Measurements from ENCODE around the gene SHROOM2.

SHROOM2 gene

DNA sequence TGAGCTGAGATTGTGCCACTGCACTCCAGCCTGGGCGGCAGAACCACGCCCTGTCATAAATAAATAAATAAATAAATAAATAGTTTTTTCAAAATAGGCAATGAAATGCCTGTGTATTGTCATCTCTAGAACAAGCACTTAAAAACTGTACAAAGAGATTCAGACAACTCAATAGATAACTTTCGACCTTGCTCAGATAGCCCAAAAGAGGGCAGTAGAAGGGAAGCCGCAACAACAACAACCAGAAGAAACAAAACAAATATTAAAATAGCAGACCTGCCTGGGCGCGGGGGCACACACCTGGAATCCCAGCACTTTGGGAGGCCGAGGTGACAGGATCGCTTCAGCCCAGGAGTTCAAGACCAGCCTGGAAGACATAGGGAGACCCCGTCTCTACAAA is 171.5 kb downstream of the SHROOM2 start:
- no peak for DNase-seq

DNA sequence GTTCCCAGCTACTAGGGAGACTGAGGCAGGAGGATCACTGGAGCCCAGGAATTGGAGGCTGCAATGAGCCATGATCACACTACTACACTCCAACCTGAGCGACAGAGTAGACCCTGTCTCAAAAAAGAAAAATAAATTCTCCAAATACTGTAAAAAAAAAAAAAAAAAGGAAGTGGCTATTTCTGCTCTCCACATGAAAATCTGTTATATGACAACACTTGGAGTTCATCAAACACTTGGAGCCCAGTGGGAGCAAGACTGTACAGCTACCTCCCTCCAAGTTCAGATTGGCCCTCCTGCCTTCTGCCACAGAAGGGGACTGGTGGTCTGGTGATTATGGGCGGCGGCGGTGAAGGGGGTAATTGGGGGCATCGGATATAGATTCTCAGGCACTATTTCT is 172.0 kb downstream of the SHROOM2 start:
- no peak for DNase-seq

DNA sequence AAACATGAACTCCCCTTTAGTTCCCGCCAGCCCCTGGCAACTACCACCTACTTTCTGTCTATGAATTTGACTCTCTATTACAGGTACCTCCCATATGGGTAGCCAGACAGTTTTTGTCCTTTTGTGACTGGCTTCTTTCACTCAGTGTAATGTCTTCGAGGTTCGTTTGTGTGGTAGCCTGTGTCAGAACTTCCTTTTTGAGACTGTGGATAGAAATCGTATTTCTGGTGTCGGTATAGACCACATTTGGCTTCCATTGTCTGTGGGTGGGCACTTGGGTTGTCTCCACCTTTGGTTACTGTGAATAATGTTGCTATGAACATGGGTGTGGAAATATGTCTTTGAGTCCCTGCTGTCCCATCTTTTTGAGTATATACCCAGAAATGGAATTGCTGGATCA is 175.5 kb downstream of the SHROOM2 start:
- DNase-seq, result no peak

DNA sequence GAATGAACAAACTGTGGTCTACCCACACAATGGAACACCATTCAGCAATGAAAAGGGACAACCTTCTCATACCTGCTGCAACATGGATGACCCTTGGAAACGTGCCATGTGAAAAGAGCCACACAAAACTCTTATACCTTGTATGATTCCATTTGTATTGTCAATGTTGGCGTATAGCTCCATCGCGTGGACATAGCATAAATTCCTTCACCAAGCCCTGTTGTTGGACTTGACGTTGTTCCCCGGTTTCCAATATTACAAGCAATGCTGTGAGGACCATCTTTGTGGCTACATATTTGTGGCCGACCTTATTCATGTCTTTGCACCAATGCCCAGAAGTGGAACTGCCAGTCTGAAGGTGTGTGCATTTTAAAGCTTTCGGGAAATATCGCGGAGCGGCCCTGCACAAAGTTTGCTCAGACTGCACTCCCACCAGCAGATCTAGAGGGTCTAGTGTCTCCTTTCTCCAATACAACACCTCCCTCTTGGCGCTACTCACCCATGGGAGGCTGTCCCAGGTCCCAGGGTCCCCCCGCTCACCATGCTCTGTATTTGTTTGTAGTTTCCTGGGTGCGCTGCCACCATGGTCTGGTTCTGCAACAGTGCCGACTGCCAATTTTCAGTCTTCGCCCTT is 180.7 kb downstream of the SHROOM2 start, which contains the start of gene CLDN34:
TSS of gene CLDN34 (plus strand) at position 584 of the 634 bp plus-strand sequence. CDS start at position 584, 0 bp downstream.
- DNase-seq, result no peak

DNA sequence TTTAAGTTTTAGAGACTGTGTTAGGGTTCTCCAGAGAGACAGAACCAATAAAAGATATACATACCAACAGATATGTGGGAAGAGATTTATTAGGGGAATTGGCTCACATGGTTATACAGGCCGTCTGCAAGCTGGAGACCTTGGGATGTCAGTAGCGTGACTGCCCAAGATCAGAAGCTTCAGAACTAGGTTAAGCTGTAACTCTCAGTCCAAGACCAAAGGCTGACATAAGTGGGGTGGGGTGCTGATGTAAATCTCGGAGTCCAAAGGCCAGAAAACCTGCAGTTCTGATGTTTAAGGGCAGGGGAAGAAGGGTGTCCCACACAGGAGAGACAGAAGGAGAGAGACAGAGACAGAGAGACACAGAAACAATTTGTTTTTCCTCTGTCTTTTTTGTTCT is 191.4 kb downstream of the SHROOM2 start:
- no peak for DNase-seq

DNA sequence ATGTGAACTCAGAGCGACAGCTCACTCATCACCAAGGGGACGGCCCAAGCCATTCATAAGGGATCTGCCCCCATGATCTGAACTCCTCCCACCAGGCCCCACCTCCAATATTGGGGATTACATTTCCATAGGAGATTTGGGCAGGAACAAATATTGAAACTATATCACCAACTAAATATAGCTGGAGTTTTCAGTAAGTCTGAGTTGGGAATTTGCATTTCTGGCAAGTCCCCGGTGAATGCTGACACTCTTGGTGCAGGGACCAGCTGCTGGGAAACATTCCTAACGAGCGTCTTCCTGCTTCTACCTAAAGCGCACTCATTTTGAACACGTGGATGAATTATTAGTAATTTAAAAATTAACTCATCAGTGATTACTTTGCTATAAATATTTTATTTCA is 194.2 kb downstream of the SHROOM2 start:
- peak; percentile 53 for DNase-seq

DNA sequence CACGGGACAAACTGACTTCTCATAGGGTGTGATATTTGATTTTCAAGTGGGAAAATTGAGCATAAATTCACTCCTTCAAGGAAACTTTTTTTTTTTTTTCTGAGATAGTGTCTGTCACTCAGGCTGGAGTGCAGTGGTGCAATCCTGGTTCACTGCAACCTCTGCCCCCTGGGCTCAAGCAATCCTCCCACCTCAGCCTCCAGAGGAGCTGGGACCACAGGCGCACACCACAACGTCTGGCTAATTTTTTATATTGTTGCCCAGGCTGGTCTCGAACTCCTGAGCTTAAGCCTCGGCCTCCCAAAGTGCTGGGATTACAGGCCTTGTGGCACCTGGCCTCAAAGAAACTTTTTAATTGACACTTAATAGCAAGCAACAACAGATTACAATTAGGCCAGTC is 194.7 kb downstream of the SHROOM2 start:
- DNase-seq, result no peak

DNA sequence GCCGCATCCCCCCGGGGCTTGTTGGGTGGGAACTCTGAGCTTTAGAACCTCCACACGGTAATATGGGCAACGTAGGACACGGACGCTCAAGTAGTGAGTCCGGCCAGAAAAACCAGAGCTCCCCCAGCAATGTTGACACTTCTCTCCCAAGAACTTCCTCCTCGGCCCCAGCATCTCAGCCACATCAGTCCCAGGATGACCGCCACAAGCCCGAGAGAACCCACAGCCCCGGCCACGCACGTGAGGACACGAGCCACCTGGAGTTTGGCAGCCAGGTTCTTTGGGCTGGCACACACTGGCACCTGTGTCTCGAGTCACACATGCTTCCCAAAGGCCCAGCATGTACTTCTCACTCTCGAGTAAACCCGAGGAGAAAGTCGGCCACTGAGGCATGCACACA is 197.2 kb downstream of the SHROOM2 start:
- DNase-seq, result peak; percentile 15

DNA sequence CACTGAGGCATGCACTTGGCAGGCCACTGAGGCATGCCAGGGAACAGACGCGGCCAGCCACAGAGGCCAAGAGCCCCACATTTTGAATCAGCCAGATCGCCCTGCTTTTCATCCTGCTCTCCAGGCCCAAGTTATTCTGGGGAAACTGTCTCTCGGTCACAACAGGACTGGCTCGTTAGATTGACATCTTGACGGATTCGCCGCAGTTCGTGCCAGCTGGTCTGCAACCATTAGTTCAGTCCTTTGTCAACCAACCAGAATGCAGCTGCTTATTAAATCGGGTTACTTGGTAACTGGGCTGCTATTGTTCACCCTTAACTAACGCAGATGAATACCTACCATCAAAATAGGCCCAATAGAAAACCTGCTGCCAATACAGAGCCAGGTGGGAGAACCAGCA is 197.6 kb downstream of the SHROOM2 start:
- DNase-seq, result no peak

DNA sequence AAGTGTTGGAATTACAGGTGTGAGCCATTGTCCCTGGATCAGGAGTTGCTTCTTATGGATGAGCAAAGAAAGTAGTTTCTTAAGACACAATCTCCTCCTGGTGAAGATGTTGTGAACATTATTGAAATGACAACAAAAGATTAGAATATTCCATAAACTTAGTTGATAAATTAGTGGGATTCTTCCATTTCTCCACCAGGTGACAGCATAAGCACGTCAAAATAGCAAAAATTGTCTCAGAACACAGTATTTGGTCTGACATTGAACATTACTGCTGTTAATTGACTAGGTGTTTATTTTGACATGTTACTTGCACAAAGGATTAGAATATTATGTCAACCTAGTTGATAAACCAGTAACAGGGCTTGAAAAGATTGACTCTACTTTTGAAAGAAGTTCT is 202.5 kb downstream of the SHROOM2 start:
- DNase-seq, result no peak

DNA sequence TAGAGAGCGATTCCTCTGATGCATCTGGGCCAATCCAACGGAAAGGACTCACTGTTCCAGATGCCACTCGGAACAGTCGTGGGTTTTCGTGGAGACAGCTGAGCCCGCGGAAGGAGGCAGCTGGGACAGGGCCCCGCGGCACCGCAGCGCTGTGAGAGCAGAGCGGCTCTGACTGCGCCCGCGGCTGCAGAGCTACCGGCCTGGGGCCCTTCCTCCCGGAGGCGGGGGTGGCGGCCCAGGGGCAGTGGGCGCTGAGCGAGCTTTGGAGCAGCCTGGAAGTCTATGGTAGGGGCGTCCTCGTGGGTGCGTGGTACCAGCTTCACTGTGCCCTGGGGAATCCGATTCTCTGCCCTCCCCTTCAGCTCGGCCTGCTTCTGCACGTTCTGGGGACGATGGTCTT is 205.8 kb downstream of the SHROOM2 start:
- no peak for DNase-seq

DNA sequence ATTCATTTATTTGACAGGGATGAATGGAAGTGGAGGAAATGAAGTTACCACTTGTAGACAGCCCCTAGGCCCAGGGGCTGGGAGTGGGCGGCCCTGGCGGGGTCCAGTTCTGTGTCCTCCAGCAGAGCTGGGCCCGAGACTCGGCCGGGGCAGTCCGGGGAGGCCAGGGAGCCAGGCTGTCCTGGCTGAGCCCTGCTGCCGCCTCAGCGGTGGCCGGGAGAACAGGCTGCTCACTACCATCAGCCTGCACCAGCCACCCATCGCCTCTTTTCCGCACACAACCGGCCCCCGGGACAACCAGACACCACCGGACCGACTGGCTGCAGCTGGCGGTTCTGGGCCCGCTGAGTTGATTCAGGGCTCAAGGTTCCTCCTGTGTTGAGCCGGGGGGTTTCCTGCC is 206.5 kb downstream of the SHROOM2 start:
- DNase-seq, result no peak

DNA sequence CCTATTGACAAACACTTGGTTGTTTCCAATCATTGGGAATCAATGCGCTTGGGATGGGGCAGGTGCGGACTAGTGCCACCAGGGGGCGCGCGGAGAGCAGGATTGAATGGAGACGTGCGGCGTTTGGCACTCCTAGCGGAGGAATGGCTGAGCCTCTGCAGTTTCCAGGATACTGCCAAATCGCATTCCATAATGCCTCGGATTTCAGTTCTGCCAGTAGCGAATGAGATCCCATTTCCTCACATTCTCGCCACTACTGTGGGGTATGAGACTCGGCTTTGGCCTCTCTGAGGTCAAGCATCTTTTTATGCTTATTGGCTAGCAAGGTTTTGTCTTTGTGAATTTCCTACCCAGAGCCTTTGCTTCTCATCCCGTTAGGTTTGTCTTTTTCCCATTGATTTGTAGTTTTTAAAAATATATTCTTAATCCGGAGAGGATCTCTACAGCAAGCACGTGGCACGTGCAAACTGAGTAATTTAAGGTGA is 209.7 kb downstream of the SHROOM2 start:
- peak; percentile 81 for DNase-seq

DNA sequence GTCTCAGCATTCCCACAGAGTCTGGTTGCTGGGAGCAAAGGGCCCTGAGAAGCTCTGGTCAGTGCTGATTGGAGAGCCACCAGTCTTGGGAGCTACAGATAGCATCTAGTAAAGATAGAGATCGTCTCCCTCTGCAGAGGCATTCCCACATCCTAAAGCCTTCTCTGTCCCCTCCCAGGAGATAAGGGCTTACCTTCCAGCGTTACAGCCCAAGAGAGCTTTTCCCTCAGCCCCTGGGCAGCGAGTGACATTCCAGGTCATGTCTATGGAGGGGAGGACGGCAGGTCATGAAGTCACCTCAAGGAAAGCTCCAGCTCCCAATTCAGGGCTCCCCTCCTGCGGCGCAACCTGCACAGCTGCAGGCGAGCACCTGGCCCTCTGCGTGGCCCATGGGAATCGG is 210.8 kb downstream of the SHROOM2 start:
- no peak for DNase-seq

DNA sequence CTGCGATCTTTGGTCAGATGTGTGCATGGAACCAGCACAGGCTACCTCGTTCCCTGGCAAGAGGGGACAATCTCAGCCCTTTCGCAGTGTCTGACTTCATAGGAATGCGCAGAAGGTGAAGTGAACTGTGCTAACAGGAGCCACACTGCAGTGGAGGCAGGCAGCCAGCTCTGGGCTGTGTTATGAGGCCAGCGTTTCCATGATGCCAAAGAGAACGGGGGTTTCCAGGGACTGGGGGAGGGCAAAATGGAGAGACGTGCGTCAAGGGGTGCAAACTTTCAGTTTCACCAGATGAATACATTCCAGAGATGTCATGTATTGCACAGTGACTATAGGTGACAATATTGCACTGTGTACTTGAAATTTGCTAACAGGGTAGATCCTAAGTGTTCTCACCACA is 211.3 kb downstream of the SHROOM2 start:
- DNase-seq, result no peak

Measured in suppressor macrophage treated with lipopolysaccharide for 4 hours (primary cell).